Mesothelial cell of epicardium (in vitro differentiated cells): ENCODE measurements around the gene GSDMA. TPM values are rescaled to one million over a fixed set of nuclear protein-coding genes. Genes with fewer than 3 reads are reported as not detected.

Source experiments
- DNase-seq, 2 experiments: peaks; one replicate each; pipeline ENCODE4 v3.0.0; 2021; ENCODE audit warnings: low spot score in 2 of 2; ENCODE audit not compliant: unreplicated experiment in 2 of 2
- H3K27ac Mint-ChIP-seq: 2 replicates; pipeline ENCODE4 v1.8.0; 2021; ENCODE audit warnings: mixed read lengths
- H3K27me3 Mint-ChIP-seq: 2 replicates; pipeline ENCODE4 v1.8.0; 2021; ENCODE audit warnings: low read depth, mixed read lengths
- H3K36me3 Mint-ChIP-seq: 2 replicates; pipeline ENCODE4 v1.8.0; 2021; ENCODE audit warnings: mixed read lengths
- H3K4me1 Mint-ChIP-seq: 2 replicates; pipeline ENCODE4 v1.8.0; 2021; ENCODE audit warnings: mixed read lengths
- H3K4me3 Mint-ChIP-seq: 2 replicates; pipeline ENCODE4 v1.8.0; 2021; ENCODE audit warnings: mild to moderate bottlenecking, moderate library complexity, mixed read lengths
- H3K9me3 Mint-ChIP-seq: 2 replicates; pipeline ENCODE4 v1.8.0; 2021; ENCODE audit warnings: mixed read lengths
- CTCF ChIP-seq: fragments of 200-600 bp; sonication (generic); IDR thresholded peaks from one replicate; pipeline ENCODE4 v1.5.0; 2021; ENCODE audit warnings: antibody characterized with exemption; ENCODE audit not compliant: unreplicated experiment
- total RNA-seq: library from RNA; stranded (reverse); gene quantifications from 3 replicates; pipeline ENCODE4 v1.2.1, GENCODE V29; 2021

Gene GSDMA
- total RNA-seq, 1 donor from 2014 or later, result not detected

- Mint-ChIP-seq H3K4me3 (no peak overlapping the region), H3K9me3 (no peaks in the 10 kb centered on the region), H3K27ac (no peak overlapping the region), H3K36me3 (no peaks in the 10 kb centered on the region), H3K27me3 (peaks cover 45% of the 10 kb centered on the region), H3K4me1 (peaks cover 19% of the 10 kb centered on the region)
- no peak for TF ChIP-seq CTCF
- no peak for DNase-seq
Observed at GRCh38 chr17:39974433-39974832, 11.6 kb downstream of the GSDMA start.

- Mint-ChIP-seq H3K36me3 (no peaks in the 10 kb centered on the region), H3K27ac (no peak overlapping the region), H3K9me3 (no peaks in the 10 kb centered on the region), H3K27me3 (peaks cover 33% of the 10 kb centered on the region), H3K4me3 (no peak overlapping the region), H3K4me1 (peaks cover 28% of the 10 kb centered on the region)
- DNase-seq, result no peak
- no peak for TF ChIP-seq CTCF
Observed at GRCh38 chr17:39975801-39976200, 13.0 kb downstream of the GSDMA start.

- peaks cover 35% of the 10 kb centered on the region for H3K4me1 Mint-ChIP-seq
- H3K27ac Mint-ChIP-seq, result peak overlapping the region; percentile 92
- H3K9me3 Mint-ChIP-seq, result no peaks in the 10 kb centered on the region
- peaks cover 11% of the 10 kb centered on the region for H3K27me3 Mint-ChIP-seq
- peak overlapping the region; percentile 79 for H3K4me3 Mint-ChIP-seq
- DNase-seq, result no peak
- H3K36me3 Mint-ChIP-seq, result peaks cover under 1% of the 10 kb centered on the region
- TF ChIP-seq CTCF, result no peak
Observed at GRCh38 chr17:39979016-39979670, 16.3 kb downstream of the GSDMA start.

- no peaks in the 10 kb centered on the region for H3K9me3 Mint-ChIP-seq
- no peak for TF ChIP-seq CTCF
- peaks cover 6% of the 10 kb centered on the region for H3K36me3 Mint-ChIP-seq
- H3K27me3 Mint-ChIP-seq, result peaks cover 7% of the 10 kb centered on the region
- no peak for DNase-seq
- peak overlapping the region; percentile 79 for H3K4me3 Mint-ChIP-seq
- peak overlapping the region; percentile 92 for H3K27ac Mint-ChIP-seq
- H3K4me1 Mint-ChIP-seq, result peaks cover 35% of the 10 kb centered on the region
Observed at GRCh38 chr17:39979893-39980350, 17.1 kb downstream of the GSDMA start.

GRCh38 chr17:39980351-39981206 lies 17.8 kb downstream of the GSDMA start, which contains the start of gene PSMD3:
PSMD3 (plus strand) TSS chr17:39980807; CDS start chr17:39980971, 164 bp downstream.
- Mint-ChIP-seq H3K4me1 (peaks cover 35% of the 10 kb centered on the region), H3K27me3 (peaks cover 5% of the 10 kb centered on the region), H3K9me3 (no peaks in the 10 kb centered on the region), H3K4me3 (peak within 1 kb of the TSS; percentile 79), H3K36me3 (peaks cover 10% of the 10 kb centered on the region), H3K27ac (peak within 1 kb of the TSS; percentile 92)
- peak; percentile 59 for TF ChIP-seq CTCF
- DNase-seq, result peak; percentile 95 to 99
